Measurements from ENCODE around the gene B3GAT1. TPM values are rescaled to one million over a fixed set of nuclear protein-coding genes. Genes with fewer than 3 reads are reported as not detected.
A peak's percentile ranks its signal among the peaks of the same experiment; 100 is the strongest.

B3GAT1 gene
- total RNA-seq, 1 donor from 2014 or later: 0.41 TPM

DNA sequence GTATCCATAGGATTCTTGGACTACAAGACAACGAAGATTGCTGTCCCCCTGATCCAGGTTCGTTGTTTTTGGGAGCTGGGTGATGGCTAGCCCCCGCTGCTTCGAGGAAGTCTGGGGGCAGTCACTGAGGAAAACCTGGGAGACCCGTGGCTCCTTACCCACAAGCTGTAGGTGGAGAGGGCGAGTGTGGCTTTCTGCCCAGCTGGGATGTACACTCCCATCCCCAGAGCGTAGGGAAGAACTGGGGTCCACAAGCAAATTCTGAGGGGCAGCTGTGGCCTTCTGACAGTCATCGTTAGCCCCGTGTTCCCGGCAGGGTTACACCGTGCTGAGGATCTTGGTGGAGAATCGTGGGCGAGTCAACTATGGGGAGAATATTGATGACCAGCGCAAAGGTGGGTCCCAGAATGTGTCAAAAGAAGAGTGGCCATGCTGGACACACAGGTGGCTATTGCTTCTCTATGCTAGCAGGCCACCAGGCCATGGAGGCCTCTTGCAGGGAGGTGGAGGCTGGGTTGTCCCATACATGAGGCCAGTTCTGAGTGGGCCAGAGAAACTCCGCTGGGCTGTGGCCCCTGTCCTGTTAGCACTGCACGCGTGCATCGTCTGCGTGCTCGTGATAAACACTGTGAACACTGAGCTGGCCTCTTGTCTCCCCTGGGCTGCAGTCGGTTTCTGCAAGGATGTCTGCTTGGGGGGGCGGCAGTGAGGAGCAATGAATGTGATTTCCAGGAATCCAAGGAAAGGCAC, 40.4 kb downstream of the B3GAT1 start:
- DNase-seq: no peak

DNA sequence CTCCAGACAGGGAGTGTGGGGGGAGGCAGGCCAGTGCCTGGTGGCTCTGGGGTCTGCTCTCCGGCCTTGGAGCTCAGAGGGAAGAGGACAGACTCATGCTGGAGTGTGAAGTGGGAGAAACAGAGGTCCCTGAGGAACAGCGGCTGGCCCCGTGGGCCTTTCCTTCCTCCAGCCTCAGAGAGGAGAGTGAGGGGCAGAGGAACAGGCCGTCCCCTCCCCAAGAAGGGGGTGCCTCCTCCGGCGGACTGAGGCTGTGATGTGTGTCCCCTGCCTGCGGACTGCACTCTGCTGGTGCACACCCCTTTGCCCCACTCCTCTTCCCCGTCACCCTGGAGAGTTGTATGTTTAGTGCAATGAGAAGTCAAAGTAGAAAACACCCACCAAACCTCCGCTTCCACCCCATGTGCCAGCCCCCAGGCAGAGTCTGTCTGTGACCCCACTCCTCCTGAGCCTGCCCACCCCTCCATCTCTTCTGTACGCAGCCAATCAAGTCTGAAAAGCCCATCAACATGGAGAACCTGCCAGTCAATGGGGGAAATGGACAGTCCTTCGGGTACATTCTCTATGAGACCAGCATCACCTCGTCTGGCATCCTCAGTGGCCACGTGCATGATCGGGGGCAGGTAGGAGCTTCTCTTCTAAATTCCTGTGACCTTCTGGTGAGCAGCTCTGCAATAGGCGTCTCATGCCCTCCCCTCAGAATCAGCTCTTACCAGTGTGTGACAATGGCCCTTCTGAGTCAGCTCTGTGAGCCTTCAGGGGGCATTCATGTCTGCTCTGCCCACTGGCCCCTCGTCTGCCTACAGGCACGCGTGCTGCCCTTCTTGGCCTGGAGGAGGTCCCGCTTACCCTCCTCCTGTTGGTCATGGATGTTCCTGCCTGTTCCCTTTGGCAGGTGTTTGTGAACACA, 41.3 kb downstream of the B3GAT1 start:
- DNase-seq: no peak

DNA sequence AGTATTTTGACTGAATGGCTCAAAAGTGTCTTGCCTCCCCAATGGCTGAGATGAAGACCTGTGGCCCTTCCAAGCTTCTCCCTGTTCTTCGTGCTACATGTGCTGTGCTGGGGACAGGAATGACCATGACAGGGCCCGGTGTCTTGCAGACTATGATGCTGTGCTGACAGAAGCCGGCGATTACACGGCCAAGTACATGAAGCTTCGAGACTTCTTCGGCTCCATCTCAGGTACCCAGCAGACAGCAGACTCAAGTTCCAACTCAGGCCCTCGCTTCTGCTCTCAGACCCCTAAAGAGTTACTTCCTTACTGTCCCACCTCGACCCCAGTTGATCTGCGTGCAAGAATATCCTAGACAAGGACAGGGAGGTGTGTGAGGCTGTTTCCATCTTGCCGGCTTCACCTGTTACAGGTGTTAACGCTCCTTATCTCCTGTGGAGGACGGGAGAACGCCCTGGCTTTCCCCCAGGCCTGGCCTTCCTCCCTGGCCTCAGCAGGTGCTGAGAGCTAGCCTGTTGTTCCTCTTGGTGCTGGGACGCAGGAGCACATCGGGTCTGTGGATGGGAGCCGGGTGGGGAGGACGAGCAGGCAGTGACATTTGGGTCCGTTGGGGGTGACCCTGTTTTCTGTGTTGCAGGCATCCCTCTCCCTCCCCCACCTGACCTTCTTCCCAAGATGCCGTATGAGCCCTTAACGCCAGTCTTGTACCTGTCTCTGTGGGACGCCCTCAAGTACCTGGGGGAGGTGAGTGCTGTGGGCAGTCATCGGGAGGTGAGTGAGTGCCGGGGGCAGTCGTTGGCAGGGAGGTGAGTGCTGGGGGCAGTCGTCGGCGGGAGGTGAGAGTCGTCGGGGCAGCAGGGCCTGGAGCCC, 42.2 kb downstream of the B3GAT1 start:
- DNase-seq: no peak

DNA sequence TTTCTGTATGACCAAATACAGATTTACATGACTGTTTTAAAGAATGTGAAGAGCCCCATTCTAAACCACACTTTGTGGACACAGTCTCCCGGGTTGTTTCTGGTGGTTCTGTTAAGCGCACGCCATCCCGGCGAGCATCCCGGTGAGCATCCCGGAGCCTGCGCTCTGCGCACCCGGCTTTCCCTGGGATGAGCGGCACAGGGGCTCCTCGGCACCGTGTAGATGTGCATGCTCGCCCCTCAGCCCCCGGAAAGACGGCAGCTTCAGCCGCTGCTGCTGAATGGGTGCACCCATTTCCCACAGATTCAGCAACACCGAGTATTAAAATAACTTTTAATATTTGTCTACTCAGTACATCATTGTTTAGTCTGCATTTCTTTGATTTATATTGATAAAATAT, 44.3 kb downstream of the B3GAT1 start:
- no peak for DNase-seq

DNA sequence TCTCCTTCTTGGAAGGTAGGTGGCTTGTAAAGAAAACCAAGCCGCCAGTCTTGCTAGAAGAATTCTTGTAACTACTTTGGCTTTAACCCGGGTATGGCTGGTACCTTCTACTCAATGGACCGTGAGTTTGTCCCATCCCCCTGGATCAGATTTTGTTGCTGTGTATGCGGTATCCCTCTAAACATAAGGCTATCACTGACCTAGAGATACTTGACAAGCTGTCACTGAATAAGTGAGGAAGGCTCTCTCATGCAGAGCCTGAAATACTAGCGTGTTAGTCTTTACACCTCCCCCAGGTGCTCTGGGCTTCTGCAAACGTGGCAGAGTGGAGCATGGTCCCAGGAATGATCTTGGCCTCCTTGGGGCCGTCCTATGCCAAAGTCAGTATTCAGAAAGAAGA, 45.8 kb downstream of the B3GAT1 start:
- no peak for DNase-seq

DNA sequence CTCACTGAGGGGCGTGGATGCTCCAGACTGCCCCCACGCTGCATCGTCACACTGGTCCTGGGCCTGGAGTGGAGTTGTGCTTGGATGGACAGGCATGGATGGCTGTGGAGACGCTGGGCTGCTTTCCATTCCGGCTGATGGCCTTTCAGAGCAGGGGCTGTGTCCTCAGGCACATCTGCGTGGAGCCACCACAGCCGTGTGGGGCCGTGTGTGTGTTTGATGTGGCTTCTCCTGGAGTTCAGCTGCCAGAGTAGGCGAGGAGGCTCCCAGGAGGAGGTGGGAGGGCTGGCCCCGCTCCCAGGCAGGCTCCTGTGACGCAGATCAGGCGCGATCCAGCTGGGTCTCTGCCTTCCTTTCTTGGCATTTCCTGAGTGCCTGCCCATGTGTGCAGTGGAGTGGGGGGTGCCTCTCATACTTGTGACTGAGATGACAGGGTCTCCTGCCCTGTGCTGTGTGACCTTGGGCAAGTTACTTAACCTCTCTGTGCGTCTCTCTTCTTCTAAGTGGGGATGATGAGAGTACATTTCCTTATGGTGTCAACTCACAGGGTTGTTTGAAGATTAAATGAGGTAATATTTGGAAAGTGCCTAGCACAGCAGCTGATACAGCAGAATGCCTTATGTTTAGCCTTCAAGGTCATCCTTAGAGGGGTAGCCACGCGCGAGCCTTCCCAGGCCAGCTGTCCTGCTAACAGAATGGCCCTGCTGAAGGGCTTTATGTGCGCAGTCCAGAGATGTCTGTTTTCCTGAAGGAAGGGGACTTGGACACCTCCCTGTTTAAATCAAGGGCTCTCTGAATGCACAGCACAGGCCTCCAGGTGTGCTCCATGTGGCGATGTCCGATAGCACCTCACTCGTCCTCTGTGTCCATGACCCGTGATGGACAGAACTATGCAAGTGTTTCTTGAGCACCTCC, 46.8 kb downstream of the B3GAT1 start:
- DNase-seq: no peak

DNA sequence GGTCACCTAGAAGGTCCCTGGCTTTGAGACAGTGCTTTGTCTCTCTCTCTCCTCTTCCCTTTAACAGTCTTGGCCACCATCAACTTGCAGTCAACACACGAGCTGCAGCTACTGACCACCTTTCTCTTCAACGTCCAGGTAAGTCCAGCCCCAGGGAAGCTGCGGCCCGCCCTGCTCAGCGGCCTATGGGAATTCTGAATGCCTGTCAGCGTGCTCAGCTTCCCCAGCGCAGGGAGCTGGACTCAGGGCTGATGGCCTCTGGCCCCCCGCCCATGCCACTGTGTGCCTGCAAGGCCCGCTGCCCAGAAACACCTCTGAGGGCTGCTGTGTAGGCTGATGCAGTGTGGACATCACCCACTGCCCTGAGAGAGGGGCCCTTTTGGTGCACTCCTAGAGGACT, 47.8 kb downstream of the B3GAT1 start:
- no peak for DNase-seq

DNA sequence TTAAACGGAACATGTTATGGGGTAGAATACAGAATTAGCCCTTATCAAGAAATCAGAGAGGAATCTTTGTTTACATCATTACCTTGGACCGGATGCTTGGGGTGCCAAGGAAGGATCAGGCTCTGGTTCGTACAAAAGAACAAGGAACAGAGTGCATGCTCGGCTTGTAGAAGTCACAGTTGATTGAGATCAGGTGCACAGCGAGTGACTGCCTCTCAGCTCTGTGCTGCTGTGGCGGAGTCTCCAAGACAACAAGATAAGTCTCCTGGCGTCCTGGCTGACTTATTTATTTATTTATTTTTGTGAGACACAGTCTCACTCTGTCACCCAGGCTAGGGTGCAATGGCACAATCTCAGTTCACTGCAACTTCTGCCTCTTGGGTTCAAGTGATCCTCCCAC, 48.5 kb downstream of the B3GAT1 start:
- no peak for DNase-seq

DNA sequence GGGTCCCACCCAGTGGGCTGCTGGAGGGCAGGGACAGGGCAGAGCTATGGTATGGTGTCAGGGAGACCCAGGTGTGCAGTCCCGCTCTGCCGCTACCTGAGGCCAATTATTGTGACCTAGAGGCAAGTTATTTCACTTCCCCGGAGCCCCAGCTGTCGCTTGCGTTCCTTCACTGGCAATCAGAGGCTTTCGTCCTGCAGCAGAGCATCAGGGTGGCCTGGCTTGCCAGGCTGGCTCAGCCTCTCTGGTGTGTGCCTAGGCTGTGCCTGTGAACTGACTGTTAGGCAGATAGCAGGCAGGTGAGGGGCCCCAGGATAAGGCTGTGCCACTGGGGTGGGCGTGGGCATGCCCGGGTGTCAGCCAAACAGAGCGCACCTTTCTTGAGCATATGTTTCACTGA, 48.9 kb downstream of the B3GAT1 start:
- DNase-seq: no peak

DNA sequence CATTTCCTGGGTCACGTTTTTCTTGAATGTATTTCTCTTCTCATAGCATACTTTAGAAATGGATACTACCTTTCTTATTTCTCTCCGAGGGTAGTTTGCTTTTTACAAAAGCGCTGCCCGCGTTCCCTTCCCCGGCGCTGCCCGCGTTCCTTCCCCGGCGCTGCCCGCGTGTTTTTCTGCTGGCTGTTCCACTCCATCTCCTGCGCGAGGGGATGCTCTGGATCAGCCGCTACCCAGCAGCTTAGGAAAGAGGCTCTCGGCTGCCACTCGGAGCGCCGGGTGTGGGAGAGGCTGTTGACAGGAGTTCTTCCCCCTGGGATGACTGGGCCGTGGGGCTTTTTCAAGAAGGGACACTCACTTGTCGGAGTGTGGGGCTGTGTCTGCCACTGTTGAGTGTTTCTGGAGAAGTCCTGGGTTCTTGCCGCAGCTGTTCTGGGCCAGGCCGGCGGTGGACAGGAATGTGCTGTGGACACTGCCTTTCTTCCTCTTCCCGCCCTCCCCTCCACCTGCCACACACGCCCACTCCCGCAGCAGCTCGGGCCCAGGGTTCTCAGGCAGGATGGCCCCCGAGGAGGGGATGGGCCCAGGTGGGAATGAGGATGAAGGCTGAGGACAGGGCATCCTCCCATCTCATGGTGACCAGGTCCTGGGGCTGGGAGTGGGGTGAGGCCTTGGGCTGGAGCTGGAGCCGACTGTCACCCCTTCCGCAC, 49.7 kb downstream of the B3GAT1 start:
- DNase-seq: no peak

DNA sequence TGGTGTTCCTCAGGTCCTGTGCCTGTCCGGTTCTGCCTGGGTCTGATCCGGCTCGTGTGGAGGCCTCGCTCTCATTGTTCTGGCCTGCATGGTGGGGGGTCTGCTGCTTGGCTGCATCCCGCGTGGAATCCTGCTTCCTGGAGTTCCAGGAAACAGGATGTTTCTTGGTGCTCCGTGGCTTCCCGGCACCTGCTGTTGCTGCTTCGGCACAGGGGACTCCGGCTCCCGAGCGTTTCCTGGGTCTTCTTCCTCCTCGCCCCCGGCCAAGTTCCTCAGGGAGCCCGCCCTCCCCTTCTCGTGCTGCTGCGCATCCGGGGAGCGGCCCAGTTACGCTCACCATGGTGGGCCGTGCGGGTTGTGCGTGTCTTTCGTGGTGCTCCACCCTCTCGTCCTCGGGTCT, 50.4 kb downstream of the B3GAT1 start:
- no peak for DNase-seq

DNA sequence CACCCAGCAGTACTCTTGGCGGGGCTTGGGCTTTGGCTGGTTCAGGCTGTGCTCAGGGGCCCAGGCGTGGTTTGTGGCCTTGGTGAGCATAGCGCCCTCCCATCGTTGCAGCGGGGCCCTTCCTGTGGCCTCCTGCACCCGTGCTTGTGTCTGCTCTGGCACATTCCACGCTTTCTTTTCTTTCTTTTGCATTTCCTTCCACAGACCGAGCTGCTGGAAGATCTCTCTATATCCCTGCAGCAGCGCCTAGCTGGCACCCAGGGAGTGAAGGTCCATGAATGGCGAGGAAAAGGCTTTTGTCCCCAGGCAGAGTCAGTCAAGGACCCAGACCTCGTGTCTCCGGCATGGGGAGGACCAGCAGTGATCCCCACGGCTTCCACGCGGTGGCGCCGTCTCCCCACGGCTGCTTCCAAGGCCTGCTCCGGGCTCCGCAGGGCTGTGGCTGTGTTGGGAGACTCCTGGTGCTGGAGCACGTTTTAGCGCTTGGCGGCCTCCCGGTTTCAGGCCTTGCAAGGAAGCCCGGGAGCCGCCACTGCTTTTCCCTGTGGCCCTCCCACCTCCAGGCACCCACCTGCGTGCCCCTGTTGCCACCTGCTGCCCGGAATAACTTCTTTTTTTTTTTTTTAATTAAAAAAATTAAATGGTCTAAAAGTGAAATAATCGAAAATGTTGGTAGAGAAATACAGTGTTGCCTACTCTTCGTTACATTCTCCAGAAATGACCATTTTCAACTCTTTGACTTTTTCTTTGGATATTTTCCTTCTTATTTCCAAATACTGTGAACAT, 51.8 kb downstream of the B3GAT1 start:
- DNase-seq: peak; percentile 86

DNA sequence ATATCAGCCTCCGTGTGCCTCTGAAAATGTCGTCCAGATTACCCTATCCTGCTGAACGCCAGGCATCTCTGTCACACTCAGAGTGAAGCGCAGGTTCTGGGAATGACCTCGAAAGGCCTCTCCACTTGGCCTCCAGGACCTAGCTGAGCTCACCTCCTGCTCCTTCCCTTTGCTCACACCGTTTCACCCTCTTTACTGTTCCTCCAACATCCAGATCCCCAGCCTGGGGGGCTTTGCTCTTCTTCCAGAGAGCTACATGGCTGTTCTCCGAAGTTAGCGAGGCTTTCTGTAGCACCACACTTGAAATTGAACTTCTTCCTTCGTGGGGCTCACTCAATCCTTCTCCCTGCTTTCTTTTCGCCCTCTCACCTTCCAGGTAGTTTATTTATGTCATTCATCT, 52.4 kb downstream of the B3GAT1 start:
- DNase-seq: no peak

DNA sequence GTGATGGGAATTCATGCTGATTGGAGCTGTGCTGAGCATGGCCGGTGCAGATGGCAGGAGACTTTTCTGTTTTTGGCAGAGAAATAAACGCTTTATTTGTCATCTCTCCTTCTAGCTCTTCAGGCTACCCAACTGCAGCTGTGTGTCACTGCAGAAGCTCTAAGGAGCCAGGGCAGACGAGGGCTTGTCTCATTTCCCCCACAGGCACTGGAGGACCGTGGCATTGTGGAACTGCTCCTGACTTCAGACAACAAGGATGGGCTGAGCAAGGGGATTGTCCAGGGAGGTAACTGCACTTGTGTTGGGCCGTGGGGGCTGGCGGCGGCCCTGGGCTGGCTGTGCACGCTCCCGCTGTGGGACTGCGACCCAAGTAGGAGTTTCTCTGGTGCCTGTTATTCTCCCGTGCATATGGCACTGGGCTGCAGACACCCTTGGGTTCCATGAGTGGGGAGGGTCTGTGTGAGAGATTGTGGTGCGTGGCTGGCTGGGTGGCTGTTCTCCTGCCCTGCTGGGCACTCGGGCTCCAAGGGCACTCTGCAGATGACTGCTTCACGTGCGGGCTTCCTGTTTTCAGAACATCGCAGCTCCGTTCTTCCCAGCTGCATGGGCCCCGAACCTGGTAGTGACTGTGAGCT, 53.1 kb downstream of the B3GAT1 start:
- no peak for DNase-seq

DNA sequence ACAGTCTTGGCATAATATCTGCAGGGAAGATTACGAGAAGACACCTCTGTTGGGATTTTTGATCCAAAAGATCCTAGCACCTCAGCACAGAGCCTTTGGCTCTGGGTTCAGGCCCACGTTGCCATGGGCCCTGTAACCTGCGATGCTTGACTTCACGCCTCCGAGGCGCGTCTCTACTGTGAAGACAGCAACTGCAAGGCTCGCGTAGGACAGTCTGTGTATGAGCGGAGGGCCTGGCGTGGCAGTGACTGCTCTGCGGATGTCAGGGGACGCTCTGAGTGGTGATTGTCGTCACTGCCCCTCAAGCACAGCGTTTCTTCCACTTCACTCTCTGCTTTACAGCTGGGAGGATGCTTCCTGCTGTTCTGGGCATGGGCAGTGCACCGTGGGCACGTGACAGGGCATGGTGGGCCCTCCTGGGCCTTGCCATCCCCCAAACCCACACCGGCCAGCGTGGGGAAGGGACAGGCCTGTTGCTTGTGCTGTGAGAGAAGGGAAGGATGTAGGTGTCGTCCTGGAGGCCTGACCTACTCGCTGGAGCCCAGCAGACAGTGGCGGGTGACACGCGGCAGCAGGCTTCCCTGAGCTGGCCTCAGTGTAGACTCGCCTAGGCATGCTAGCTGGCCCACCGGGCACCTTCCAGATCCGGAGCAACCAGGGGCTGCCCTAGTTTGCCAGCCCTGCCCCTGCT, 53.7 kb downstream of the B3GAT1 start:
- DNase-seq: no peak

DNA sequence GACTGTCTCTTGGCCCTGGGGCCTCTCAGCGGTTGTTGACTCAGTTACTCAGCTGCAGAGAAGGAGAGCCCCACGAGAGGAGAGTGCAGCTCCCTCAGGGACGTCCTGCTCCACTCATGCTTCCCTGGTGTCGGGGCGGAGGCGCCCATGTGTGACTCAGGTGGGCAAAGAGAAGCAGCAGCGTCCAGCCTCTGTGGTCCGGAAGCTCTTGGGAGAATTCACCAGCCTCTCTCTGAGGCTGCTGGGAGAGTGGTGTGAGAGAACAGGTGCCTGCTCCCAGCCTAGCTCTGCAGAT, 54.5 kb downstream of the B3GAT1 start:
- no peak for DNase-seq

DNA sequence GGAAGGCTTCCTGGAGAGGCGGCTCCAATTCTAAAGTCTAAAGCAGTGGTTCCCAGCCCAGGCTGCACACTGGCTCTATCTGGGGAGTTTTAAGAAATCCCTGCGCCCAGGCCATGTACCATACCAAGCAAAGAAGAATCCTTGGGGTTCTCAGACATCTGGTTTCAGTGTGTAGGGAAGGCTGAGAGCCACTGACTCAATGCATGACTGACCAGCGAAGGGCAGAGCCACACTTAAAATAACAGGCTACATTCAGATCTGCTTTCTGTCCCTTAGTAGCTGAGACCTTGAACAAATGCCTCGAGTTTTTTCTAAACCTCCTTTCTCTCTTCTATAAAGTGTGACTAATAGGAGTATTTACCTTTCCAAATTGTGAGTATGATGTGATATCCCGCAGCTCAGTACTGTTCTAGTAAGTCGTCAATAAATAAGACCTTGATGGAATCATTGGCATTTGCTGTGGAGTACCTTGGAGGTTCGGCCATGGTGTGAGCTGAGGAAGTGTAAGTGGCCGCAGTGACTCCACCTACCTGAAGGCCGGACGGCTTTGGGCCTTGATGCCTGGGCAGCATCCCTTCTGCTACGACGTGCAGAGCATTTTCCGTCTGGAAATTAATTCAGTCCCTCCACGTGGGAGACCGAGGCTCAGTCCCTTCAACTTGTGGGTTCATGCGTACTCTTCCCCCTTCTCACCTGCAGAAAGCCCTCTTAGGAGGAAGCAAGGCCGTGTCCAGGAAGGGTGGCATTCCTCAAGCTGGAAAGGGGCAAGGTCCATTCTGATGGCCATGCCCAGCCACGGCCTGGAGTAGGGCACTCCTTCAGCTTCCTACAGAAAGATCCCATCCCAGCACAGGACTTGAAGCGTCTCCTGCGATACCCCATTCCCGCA, 55.1 kb downstream of the B3GAT1 start:
- no peak for DNase-seq

DNA sequence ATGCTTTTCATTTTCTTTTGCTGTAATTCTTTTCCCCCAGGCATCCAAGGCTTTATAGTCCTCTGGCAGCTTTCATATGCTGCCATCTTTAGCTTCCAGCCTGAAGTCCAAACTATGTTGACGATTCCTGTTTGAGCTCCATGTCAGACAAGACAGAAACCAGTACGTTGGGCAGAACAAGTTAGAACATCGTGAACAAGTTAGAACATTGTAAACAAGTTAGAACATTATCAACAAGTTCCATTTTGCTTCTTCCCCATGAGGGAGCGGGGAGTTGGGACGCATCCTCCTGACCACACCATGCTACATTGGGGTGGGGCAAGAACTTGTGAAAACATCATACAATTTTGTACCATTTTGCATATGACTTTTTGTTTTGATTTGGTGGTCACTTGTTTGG, 56.4 kb downstream of the B3GAT1 start:
- no peak for DNase-seq
